NB4 (cell line): Measurements from ENCODE around the gene POLDIP2.

Experiments
- CTCF ChIP-seq: IDR thresholded peaks from one replicate; pipeline ENCODE4 v1.5.1; 2012; ENCODE audit warnings: low read depth, low read length
- MAX ChIP-seq: IDR thresholded peaks from 2 replicates; pipeline ENCODE4 v1.6.1; 2011; ENCODE audit warnings: low read depth, low read length
- MYC ChIP-seq: IDR thresholded peaks from 2 replicates; pipeline ENCODE4 v1.6.1; 2011; ENCODE audit warnings: low read depth, low read length

GRCh38 chr17:28386391-28386790, 29.1 kb upstream of the POLDIP2 start:
- TF ChIP-seq MYC (no peak), CTCF (no peak), MAX (no peak)
